ENCODE data around the gene IRF2BP2. TPM values are rescaled to one million over a fixed set of nuclear protein-coding genes. Genes with fewer than 3 reads are reported as not detected.

IRF2BP2 gene
- polyA plus RNA-seq, 4 donors, result 42.4 to 195 (median 63.9) TPM

- H3K4me1 ChIP-seq (ENCODE audit: control insufficient read depth in 3 of 3, insufficient read depth in 2 of 3, low read depth in 1 of 3, low read length in 2 of 3), result no peaks in the 10 kb centered on the region
- no peaks in the 10 kb centered on the region for H3K9me3 ChIP-seq (ENCODE audit: control insufficient read depth in 2 of 2, insufficient read depth in 1 of 2, low read depth in 1 of 2, low read length in 1 of 2)
- H3K36me3 ChIP-seq (ENCODE audit: control insufficient read depth in 3 of 3, insufficient read depth in 2 of 3, low read depth in 1 of 3, low read length in 3 of 3), result no peaks in the 10 kb centered on the region
- no peaks in the 10 kb centered on the region for H3K27me3 ChIP-seq (ENCODE audit: control insufficient read depth in 3 of 3, insufficient read depth in 3 of 3, low read length in 3 of 3)
- peak in 1 of 2 donors; percentile 21 for DNase-seq
- no peak for FAIRE-seq
- 77 to 87% (median 80%) methylated on average over 16 of the region's 16 CpGs for WGBS, 3 donors
- H3K4me3 ChIP-seq (ENCODE audit: low read depth in 1 of 3, low read length in 3 of 3), result no peak overlapping the region
- H3K27ac ChIP-seq (ENCODE audit: low read depth in 1 of 3, low read length in 2 of 3), result no peak overlapping the region
Measured at GRCh38 chr1:234589064-234589800, 20.7 kb downstream of the IRF2BP2 start.

- FAIRE-seq (no peak), DNase-seq (no peak)
- Histone ChIP-seq H3K9me3 (ENCODE audit: control insufficient read depth in 2 of 2, insufficient read depth in 1 of 2, low read depth in 1 of 2, low read length in 1 of 2) (no peaks in the 10 kb centered on the region), H3K27me3 (ENCODE audit: control insufficient read depth in 3 of 3, insufficient read depth in 3 of 3, low read length in 3 of 3) (no peaks in the 10 kb centered on the region), H3K4me1 (ENCODE audit: control insufficient read depth in 3 of 3, insufficient read depth in 2 of 3, low read depth in 1 of 3, low read length in 2 of 3) (no peaks in the 10 kb centered on the region), H3K36me3 (ENCODE audit: control insufficient read depth in 3 of 3, insufficient read depth in 2 of 3, low read depth in 1 of 3, low read length in 3 of 3) (no peaks in the 10 kb centered on the region), H3K27ac (ENCODE audit: low read depth in 1 of 3, low read length in 2 of 3) (no peak overlapping the region), H3K4me3 (ENCODE audit: low read depth in 1 of 3, low read length in 3 of 3) (no peak overlapping the region)
- 80 to 83% (median 80%) methylated on average over 4 of the region's 4 CpGs for WGBS, 3 donors
Measured at GRCh38 chr1:234588386-234588785, 21.6 kb downstream of the IRF2BP2 start.

GRCh38 chr1:234586892-234587485 lies 23.0 kb downstream of the IRF2BP2 start:
- no peak overlapping the region for H3K27ac ChIP-seq (ENCODE audit: low read depth in 1 of 3, low read length in 2 of 3)
- no peaks in the 10 kb centered on the region for H3K36me3 ChIP-seq (ENCODE audit: control insufficient read depth in 3 of 3, insufficient read depth in 2 of 3, low read depth in 1 of 3, low read length in 3 of 3)
- H3K4me1 ChIP-seq (ENCODE audit: control insufficient read depth in 3 of 3, insufficient read depth in 2 of 3, low read depth in 1 of 3, low read length in 2 of 3), result no peaks in the 10 kb centered on the region
- H3K9me3 ChIP-seq (ENCODE audit: control insufficient read depth in 2 of 2, insufficient read depth in 1 of 2, low read depth in 1 of 2, low read length in 1 of 2), result no peaks in the 10 kb centered on the region
- H3K27me3 ChIP-seq (ENCODE audit: control insufficient read depth in 3 of 3, insufficient read depth in 3 of 3, low read length in 3 of 3), result no peaks in the 10 kb centered on the region
- FAIRE-seq (no peak), DNase-seq (no peak)
- 69 to 82% (median 80%) methylated on average over 12 of the region's 12 CpGs for WGBS, 3 donors
- no peak overlapping the region for H3K4me3 ChIP-seq (ENCODE audit: low read depth in 1 of 3, low read length in 3 of 3)

- DNase-seq, result no peak
- H3K27me3 ChIP-seq (ENCODE audit: control insufficient read depth in 3 of 3, insufficient read depth in 3 of 3, low read length in 3 of 3), result no peaks in the 10 kb centered on the region
- no peak overlapping the region for H3K4me3 ChIP-seq (ENCODE audit: low read depth in 1 of 3, low read length in 3 of 3)
- peak overlapping the region in 1 of 3 donors; percentile 71 for H3K27ac ChIP-seq (ENCODE audit: low read depth in 1 of 3, low read length in 2 of 3)
- no peaks in the 10 kb centered on the region for H3K36me3 ChIP-seq (ENCODE audit: control insufficient read depth in 3 of 3, insufficient read depth in 2 of 3, low read depth in 1 of 3, low read length in 3 of 3)
- WGBS, 3 donors, result 93 to 96% (median 94%) methylated on average over 5 of the region's 5 CpGs
- no peaks in the 10 kb centered on the region for H3K9me3 ChIP-seq (ENCODE audit: control insufficient read depth in 2 of 2, insufficient read depth in 1 of 2, low read depth in 1 of 2, low read length in 1 of 2)
- no peaks in the 10 kb centered on the region for H3K4me1 ChIP-seq (ENCODE audit: control insufficient read depth in 3 of 3, insufficient read depth in 2 of 3, low read depth in 1 of 3, low read length in 2 of 3)
- no peak for FAIRE-seq
Measured at GRCh38 chr1:234586304-234586703, 23.7 kb downstream of the IRF2BP2 start.

GRCh38 chr1:234585330-234586055 lies 24.5 kb downstream of the IRF2BP2 start:
- WGBS, 3 donors, result 70 to 88% (median 83%) methylated on average over 8 of the region's 8 CpGs
- Histone ChIP-seq H3K27ac (ENCODE audit: low read depth in 1 of 3, low read length in 2 of 3) (peak overlapping the region in 2 of 3 donors; percentile 0 to 71), H3K4me3 (ENCODE audit: low read depth in 1 of 3, low read length in 3 of 3) (no peak overlapping the region), H3K9me3 (ENCODE audit: control insufficient read depth in 2 of 2, insufficient read depth in 1 of 2, low read depth in 1 of 2, low read length in 1 of 2) (no peaks in the 10 kb centered on the region), H3K4me1 (ENCODE audit: control insufficient read depth in 3 of 3, insufficient read depth in 2 of 3, low read depth in 1 of 3, low read length in 2 of 3) (no peaks in the 10 kb centered on the region), H3K36me3 (ENCODE audit: control insufficient read depth in 3 of 3, insufficient read depth in 2 of 3, low read depth in 1 of 3, low read length in 3 of 3) (no peaks in the 10 kb centered on the region), H3K27me3 (ENCODE audit: control insufficient read depth in 3 of 3, insufficient read depth in 3 of 3, low read length in 3 of 3) (no peaks in the 10 kb centered on the region)
- FAIRE-seq, result no peak
- no peak for DNase-seq

GRCh38 chr1:234584926-234585325 lies 25.1 kb downstream of the IRF2BP2 start:
- Histone ChIP-seq H3K4me1 (ENCODE audit: control insufficient read depth in 3 of 3, insufficient read depth in 2 of 3, low read depth in 1 of 3, low read length in 2 of 3) (no peaks in the 10 kb centered on the region), H3K9me3 (ENCODE audit: control insufficient read depth in 2 of 2, insufficient read depth in 1 of 2, low read depth in 1 of 2, low read length in 1 of 2) (no peaks in the 10 kb centered on the region), H3K27ac (ENCODE audit: low read depth in 1 of 3, low read length in 2 of 3) (peak overlapping the region in 2 of 3 donors; percentile 1 to 56), H3K36me3 (ENCODE audit: control insufficient read depth in 3 of 3, insufficient read depth in 2 of 3, low read depth in 1 of 3, low read length in 3 of 3) (no peaks in the 10 kb centered on the region), H3K27me3 (ENCODE audit: control insufficient read depth in 3 of 3, insufficient read depth in 3 of 3, low read length in 3 of 3) (no peaks in the 10 kb centered on the region), H3K4me3 (ENCODE audit: low read depth in 1 of 3, low read length in 3 of 3) (no peak overlapping the region)
- FAIRE-seq (no peak), DNase-seq (no peak)
- WGBS, 3 donors, result 65 to 86% (median 82%) methylated on average over 4 of the region's 4 CpGs

GRCh38 chr1:234584420-234584805 lies 25.6 kb downstream of the IRF2BP2 start:
- Histone ChIP-seq H3K27ac (ENCODE audit: low read depth in 1 of 3, low read length in 2 of 3) (peak overlapping the region in 2 of 3 donors; percentile 1 to 56), H3K36me3 (ENCODE audit: control insufficient read depth in 3 of 3, insufficient read depth in 2 of 3, low read depth in 1 of 3, low read length in 3 of 3) (no peaks in the 10 kb centered on the region), H3K9me3 (ENCODE audit: control insufficient read depth in 2 of 2, insufficient read depth in 1 of 2, low read depth in 1 of 2, low read length in 1 of 2) (no peaks in the 10 kb centered on the region), H3K4me3 (ENCODE audit: low read depth in 1 of 3, low read length in 3 of 3) (no peak overlapping the region), H3K4me1 (ENCODE audit: control insufficient read depth in 3 of 3, insufficient read depth in 2 of 3, low read depth in 1 of 3, low read length in 2 of 3) (no peaks in the 10 kb centered on the region), H3K27me3 (ENCODE audit: control insufficient read depth in 3 of 3, insufficient read depth in 3 of 3, low read length in 3 of 3) (no peaks in the 10 kb centered on the region)
- DNase-seq (no peak), FAIRE-seq (no peak)
- 80 to 86% (median 84%) methylated on average over 6 of the region's 6 CpGs for WGBS, 3 donors

- FAIRE-seq, result no peak
- WGBS, 3 donors, result 69 to 82% (median 76%) methylated on average over 9 of the region's 9 CpGs
- DNase-seq, result no peak
- H3K36me3 ChIP-seq (ENCODE audit: control insufficient read depth in 3 of 3, insufficient read depth in 2 of 3, low read depth in 1 of 3, low read length in 3 of 3), result no peaks in the 10 kb centered on the region
- H3K4me1 ChIP-seq (ENCODE audit: control insufficient read depth in 3 of 3, insufficient read depth in 2 of 3, low read depth in 1 of 3, low read length in 2 of 3), result no peaks in the 10 kb centered on the region
- H3K27ac ChIP-seq (ENCODE audit: low read depth in 1 of 3, low read length in 2 of 3), result no peak overlapping the region
- H3K27me3 ChIP-seq (ENCODE audit: control insufficient read depth in 3 of 3, insufficient read depth in 3 of 3, low read length in 3 of 3), result no peaks in the 10 kb centered on the region
- H3K4me3 ChIP-seq (ENCODE audit: low read depth in 1 of 3, low read length in 3 of 3), result no peak overlapping the region
- no peaks in the 10 kb centered on the region for H3K9me3 ChIP-seq (ENCODE audit: control insufficient read depth in 2 of 2, insufficient read depth in 1 of 2, low read depth in 1 of 2, low read length in 1 of 2)
Measured at GRCh38 chr1:234583755-234584419, 26.1 kb downstream of the IRF2BP2 start.
